ENCODE results near the gene TPM3. TPM values are rescaled to one million over a fixed set of nuclear protein-coding genes. Genes with fewer than 3 reads are reported as not detected.

TPM3 gene
- total and polyA plus RNA-seq, 9 of the 15 experiments (the other 6 are each of a cell fraction or from before 2014, with no cell fraction given), result 202 to 604 (median 421) TPM

DNA sequence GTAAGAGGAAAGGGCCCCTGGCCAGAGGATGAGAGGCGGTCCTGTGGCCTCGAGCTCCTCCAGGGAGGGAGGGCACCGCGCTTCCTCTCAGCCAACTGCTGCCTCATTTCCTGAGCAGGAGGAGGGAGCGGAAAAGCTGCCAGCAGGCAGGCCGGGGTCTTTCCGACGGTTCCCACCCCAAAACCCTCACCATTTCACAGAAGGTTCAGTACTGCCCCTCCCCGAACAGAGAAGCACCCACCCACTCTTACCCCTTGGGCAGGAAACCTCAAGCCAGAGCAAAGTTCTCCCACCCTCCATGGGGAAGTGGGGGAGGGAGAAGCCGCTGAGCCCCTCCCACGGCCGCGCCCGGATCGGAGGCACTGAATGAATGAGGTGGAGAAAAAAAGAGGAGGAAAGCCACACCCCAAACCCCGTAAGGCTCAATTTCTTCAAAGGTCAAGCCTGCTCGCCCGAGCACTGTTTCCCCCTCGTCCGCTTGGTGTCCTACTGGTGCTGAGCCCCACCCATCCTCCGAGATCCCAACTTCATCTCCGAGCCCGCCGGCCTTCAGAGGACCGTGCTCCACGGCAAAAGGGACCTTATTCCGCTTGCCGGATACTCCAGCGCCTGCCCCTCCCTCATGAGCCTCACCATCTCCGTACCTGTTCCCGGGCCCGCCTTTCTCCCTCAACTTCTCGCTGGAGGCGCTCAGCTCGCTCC, 9.4 kb downstream of the TPM3 start (continued):
- TF ChIP-seq ELF4 (CRISPR knock-in tag; IDR thresholded peaks at IDR 0.05) (0 out of 2 replicates have a peak, but pooled peaks have one; percentile 23), ZNF445 (CRISPR knock-in tag; IDR thresholded peaks at IDR 0.05; ENCODE audit: low read depth) (0 out of 2 replicates have a peak, but pooled peaks have one; percentile 64), ZNF79 (CRISPR knock-in tag; IDR thresholded peaks at IDR 0.05; ENCODE audit: low read depth) (no peak), PCBP1 (IDR thresholded peaks at IDR 0.05; ENCODE audit: low read depth, low read length, poor library complexity, severe bottlenecking) (peak; percentile 23), WHSC1 (IDR thresholded peaks at IDR 0.05; ENCODE audit: low read length) (no peak), EP400 (IDR thresholded peaks at IDR 0.05) (no peak), STAG1 (CRISPR knock-in tag; IDR thresholded peaks at IDR 0.05; ENCODE audit: borderline replicate concordance) (no peak), GATA2 (CRISPR knock-in tag; IDR thresholded peaks at IDR 0.05) (no peak), ZBTB40 (IDR thresholded peaks at IDR 0.05) (no peak), ZBTB40 (CRISPR knock-in tag; IDR thresholded peaks at IDR 0.05) (no peak), RBM25 (IDR thresholded peaks at IDR 0.05; ENCODE audit: low read depth, low read length, severe bottlenecking) (no peak), CTBP1 (IDR thresholded peaks at IDR 0.05; ENCODE audit: borderline replicate concordance) (no peak), HDAC1 (IDR thresholded peaks at IDR 0.05) (peak in 1 of 2 experiments; percentile 94; a peak in 1 of 4 replicates), SNIP1 (IDR thresholded peaks at IDR 0.05; ENCODE audit: low read depth) (no peak), IFI16 (CRISPR knock-in tag; IDR thresholded peaks at IDR 0.05) (no peak), ZNF778 (CRISPR knock-in tag; IDR thresholded peaks at IDR 0.05) (no peak)

Data from K562 (cell line).